C4-2B (cell line): ENCODE measurements around the gene KCNJ12.
"Not testable (repeated sequence)": the region's sequence is repeated elsewhere in the genome, so short reads cannot be mapped to it uniquely, and the experiment has no call there.

Experiments used
- CTCF ChIP-seq: fragments of 450-650 bp; conservative IDR thresholded peaks from 2 replicates; pipeline ENCODE4 v1.5.1; 2017; ENCODE audit warnings: mild to moderate bottlenecking
- ZFX ChIP-seq: fragments of 450-650 bp; IDR thresholded peaks from 2 replicates; pipeline ENCODE4 v1.6.1; 2017

GRCh38 chr17:21410906-21411678 lies 34.9 kb downstream of the KCNJ12 start:
- TF ChIP-seq CTCF, ZFX: not testable (repeated sequence)
